RWPE2 (cell line): ENCODE measurements around the gene CLCN5.

ENCODE experiments used
- ATAC-seq: fragments of 200-7000 bp; cut with Tn5 transposase; 3 replicates; pipeline ENCODE4 v1.9.1; 2021; ENCODE audit warnings: low read depth
- DNase-seq: peaks from one replicate; pipeline ENCODE4 v3.0.0-alpha.2; 2020; ENCODE audit warnings: low spot score
- H3K27ac ChIP-seq: fragments of 450-650 bp; 2 replicates; pipeline ENCODE4 v1.5.1; 2017; ENCODE audit warnings: mild to moderate bottlenecking; ENCODE audit not compliant: poor library complexity, severe bottlenecking
- H3K27me3 ChIP-seq: fragments of 250-450 bp; sonication (Bioruptor Pico); 2 replicates; pipeline ENCODE4 v1.5.1; 2021; ENCODE audit warnings: mild to moderate bottlenecking, moderate library complexity; ENCODE audit not compliant: insufficient read depth, poor library complexity, severe bottlenecking
- H3K36me3 ChIP-seq: fragments of 250-450 bp; sonication (Bioruptor Pico); 2 replicates; pipeline ENCODE4 v1.5.1; 2020; ENCODE audit warnings: low read depth, mild to moderate bottlenecking, moderate library complexity
- H3K4me1 ChIP-seq: fragments of 250-450 bp; sonication (Bioruptor Pico); 2 replicates; pipeline ENCODE4 v1.5.1; 2021; ENCODE audit warnings: mild to moderate bottlenecking, moderate library complexity; ENCODE audit not compliant: insufficient read depth, poor library complexity, severe bottlenecking
- H3K4me3 ChIP-seq: fragments of 250-450 bp; sonication (Bioruptor Pico); 2 replicates; pipeline ENCODE4 v1.5.1; 2021; ENCODE audit warnings: mild to moderate bottlenecking, moderate library complexity; ENCODE audit not compliant: severe bottlenecking
- H3K9me3 ChIP-seq: fragments of 250-450 bp; sonication (Bioruptor Pico); 2 replicates; pipeline ENCODE4 v1.5.1; 2021; ENCODE audit warnings: mild to moderate bottlenecking, moderate library complexity; ENCODE audit not compliant: severe bottlenecking
- CTCF ChIP-seq: fragments of 450-650 bp; IDR thresholded peaks from one replicate; pipeline ENCODE4 v1.5.1; 2017; ENCODE audit warnings: mild to moderate bottlenecking, moderate library complexity; ENCODE audit not compliant: poor library complexity, severe bottlenecking

The CLCN5 gene

GRCh38 chrX:49949961-49950360 lies 27.6 kb downstream of the CLCN5 start:
- Histone ChIP-seq H3K36me3 (no peaks in the 10 kb centered on the region), H3K27me3 (no peaks in the 10 kb centered on the region), H3K9me3 (no peaks in the 10 kb centered on the region), H3K27ac (no peak overlapping the region), H3K4me1 (no peaks in the 10 kb centered on the region), H3K4me3 (no peak overlapping the region)
- no peak for TF ChIP-seq CTCF
- no peak for ATAC-seq
- DNase-seq = no peak

GRCh38 chrX:49951524-49952193 lies 29.3 kb downstream of the CLCN5 start:
- TF ChIP-seq CTCF = no peak
- no peak overlapping the region for H3K27ac ChIP-seq
- no peaks in the 10 kb centered on the region for H3K27me3 ChIP-seq
- H3K9me3 ChIP-seq = no peaks in the 10 kb centered on the region
- no peaks in the 10 kb centered on the region for H3K36me3 ChIP-seq
- no peak overlapping the region for H3K4me3 ChIP-seq
- DNase-seq (no peak), ATAC-seq (no peak)
- H3K4me1 ChIP-seq = no peaks in the 10 kb centered on the region

GRCh38 chrX:49956313-49956712 lies 33.9 kb downstream of the CLCN5 start:
- ATAC-seq (no peak), DNase-seq (no peak)
- no peaks in the 10 kb centered on the region for H3K36me3 ChIP-seq
- H3K9me3 ChIP-seq = no peaks in the 10 kb centered on the region
- no peak for TF ChIP-seq CTCF
- H3K27ac ChIP-seq = no peak overlapping the region
- no peaks in the 10 kb centered on the region for H3K27me3 ChIP-seq
- no peaks in the 10 kb centered on the region for H3K4me1 ChIP-seq
- no peak overlapping the region for H3K4me3 ChIP-seq

GRCh38 chrX:49958727-49959485 lies 36.5 kb downstream of the CLCN5 start:
- ATAC-seq (no peak), DNase-seq (no peak)
- Histone ChIP-seq H3K4me3 (no peak overlapping the region), H3K27ac (no peak overlapping the region), H3K27me3 (no peaks in the 10 kb centered on the region), H3K36me3 (no peaks in the 10 kb centered on the region), H3K4me1 (no peaks in the 10 kb centered on the region), H3K9me3 (no peaks in the 10 kb centered on the region)
- no peak for TF ChIP-seq CTCF

- TF ChIP-seq CTCF = no peak
- H3K27me3 ChIP-seq = no peaks in the 10 kb centered on the region
- H3K4me3 ChIP-seq = no peak overlapping the region
- DNase-seq (no peak), ATAC-seq (no peak)
- no peak overlapping the region for H3K27ac ChIP-seq
- no peaks in the 10 kb centered on the region for H3K36me3 ChIP-seq
- H3K9me3 ChIP-seq = no peaks in the 10 kb centered on the region
- H3K4me1 ChIP-seq = no peaks in the 10 kb centered on the region
Measured at GRCh38 chrX:49959602-49960001, 37.2 kb downstream of the CLCN5 start.
